Jurkat, Clone E6-1 (cell line): ENCODE measurements around the gene FYB1.

ENCODE experiments used
- DNase-seq: peaks from one replicate; pipeline ENCODE4 v3.0.0-alpha.2; 2011; ENCODE audit warnings: low read depth, low spot score
- H3K4me3 ChIP-seq: 2 replicates; pipeline ENCODE4 v1.5.1; 2011; ENCODE audit warnings: mild to moderate bottlenecking, low read length, control low read depth, moderate library complexity

Gene FYB1

DNA sequence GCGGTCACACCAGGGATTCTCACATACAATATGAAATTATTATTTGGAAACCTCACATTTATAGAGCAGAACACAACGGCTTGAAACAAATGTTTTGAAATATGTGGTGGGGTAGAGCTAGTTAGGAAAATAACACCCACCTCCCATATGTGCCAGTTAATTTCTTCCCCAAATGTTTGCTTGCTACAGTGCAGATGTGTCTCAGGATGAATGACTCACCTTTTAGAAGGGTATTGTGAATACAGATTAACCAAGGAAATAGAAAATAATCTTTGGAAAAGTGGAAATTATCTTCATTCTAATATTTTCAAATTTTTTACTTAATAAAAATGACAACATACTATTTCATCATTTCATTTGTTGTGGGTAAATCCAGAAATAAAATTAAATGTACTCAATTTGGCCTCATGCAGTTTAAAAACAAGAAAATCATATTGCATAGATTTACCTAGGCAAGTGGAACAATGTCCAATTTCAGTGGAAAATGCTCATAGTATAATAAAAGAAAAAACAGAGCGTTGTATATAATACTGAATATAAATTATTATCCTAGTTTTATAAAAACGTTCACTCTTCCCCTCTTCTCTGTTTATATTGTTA is 105.9 kb downstream of the FYB1 start:
- no peak overlapping the region for H3K4me3 ChIP-seq
- DNase-seq: no peak

DNA sequence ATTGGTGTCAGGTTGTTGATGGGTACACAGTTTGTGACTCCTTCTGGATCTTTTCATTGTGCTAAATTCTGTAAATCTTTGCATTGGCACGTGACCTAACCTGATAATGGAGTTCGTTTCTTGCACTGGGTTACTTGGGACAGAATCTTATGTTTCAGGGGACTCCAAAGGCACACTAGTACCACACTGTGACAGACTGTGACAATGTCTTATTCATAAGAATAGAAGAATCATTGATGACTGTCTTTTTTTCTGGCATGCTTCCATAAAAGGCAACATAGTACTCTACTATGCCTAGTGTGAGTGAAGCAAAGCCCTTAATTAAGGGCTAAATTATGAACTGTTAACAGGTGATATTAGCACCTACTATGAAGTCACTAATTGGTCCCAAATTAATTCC is 109.8 kb downstream of the FYB1 start:
- H3K4me3 ChIP-seq: no peak overlapping the region
- DNase-seq: no peak

GRCh38 chr5:39108987-39109386 is 110.4 kb downstream of the FYB1 start:
- no peak overlapping the region for H3K4me3 ChIP-seq
- DNase-seq: no peak

DNA sequence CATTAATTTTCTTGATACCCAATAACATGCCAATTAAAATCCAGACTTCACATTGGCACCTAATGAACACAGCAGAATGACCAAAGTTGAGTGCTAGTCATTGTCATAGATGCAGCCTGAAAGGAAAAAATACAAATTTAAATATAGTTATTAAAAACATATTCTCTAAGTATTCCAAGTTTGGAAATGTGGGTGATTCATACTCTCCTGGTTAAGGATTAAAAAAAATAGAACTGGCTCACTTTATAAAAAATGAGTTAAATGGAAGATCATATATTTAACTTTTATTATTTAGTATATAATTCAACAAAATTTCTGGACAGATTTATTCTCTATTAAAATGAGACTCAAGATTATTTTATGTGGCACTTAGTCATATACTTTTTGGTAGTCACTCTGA is 112.0 kb downstream of the FYB1 start:
- no peak for DNase-seq

GRCh38 chr5:39106322-39106721 is 113.0 kb downstream of the FYB1 start:
- no peak for DNase-seq

More for the DNA sequence above, 112.0 kb downstream of the FYB1 start:
- H3K4me3 ChIP-seq: no peak overlapping the region

GRCh38 chr5:39104221-39104620 is 115.1 kb downstream of the FYB1 start:
- DNase-seq: no peak
- H3K4me3 ChIP-seq: no peak overlapping the region

More at GRCh38 chr5:39106322-39106721, 113.0 kb downstream of the FYB1 start:
- no peak overlapping the region for H3K4me3 ChIP-seq

DNA sequence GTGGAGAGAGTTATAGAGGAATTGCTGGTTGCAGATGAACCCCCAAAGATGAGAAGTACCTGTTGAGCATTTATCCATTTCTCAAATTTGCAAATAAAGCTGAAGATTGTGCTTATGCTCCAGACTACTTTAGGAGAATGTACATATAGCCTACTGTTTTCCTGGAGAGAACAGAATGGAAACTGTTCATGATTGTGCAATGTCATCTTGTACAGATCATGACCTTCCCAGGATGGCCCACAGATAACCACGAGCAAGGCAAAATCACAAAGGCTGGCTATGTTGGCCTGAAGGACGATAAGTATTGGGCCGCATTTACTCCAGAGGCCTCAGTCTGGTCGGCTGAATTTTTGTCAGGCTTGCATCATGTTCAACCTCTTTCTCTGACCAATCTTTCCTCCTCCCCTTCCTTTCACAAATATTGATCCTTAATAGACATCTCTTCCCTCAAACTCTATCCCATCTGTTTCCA is 116.6 kb downstream of the FYB1 start:
- H3K4me3 ChIP-seq: no peak overlapping the region
- no peak for DNase-seq

DNA sequence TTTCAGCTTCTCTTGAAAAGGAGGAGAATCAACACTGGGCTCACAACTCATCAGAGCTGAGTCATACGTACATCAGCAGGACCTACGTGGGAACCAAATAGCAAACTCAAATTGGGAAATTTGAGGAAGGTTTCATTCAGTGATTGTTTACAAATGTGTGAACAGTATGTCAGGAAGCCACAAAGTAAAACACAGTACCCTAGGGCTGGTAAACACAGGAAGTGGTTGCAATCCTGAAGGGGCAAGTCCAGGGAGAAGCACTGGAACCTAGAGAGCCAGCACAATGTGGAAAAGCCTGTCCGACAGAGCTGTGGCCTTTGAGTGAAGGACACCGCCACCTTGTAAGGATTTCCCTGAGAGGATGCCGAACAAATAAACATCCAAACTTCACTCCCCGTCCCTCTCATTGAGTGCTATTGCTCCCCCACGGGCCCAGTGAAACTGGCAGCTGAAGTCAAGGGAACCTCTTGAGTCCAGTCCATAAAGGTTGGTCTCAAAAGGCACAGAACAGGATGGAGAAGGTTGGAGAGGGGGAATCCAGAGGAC is 118.4 kb downstream of the FYB1 start:
- no peak for DNase-seq
- no peak overlapping the region for H3K4me3 ChIP-seq

- no peak for DNase-seq
- H3K4me3 ChIP-seq: no peak overlapping the region
These were observed 119.0 kb downstream of the FYB1 start for GRCh38 chr5:39100301-39100850.

GRCh38 chr5:39099831-39100230 is 119.5 kb downstream of the FYB1 start:
- no peak for DNase-seq
- H3K4me3 ChIP-seq: no peak overlapping the region

GRCh38 chr5:39093352-39093751 is 126.0 kb downstream of the FYB1 start:
- H3K4me3 ChIP-seq: no peak overlapping the region
- no peak for DNase-seq

- H3K4me3 ChIP-seq: no peak overlapping the region
- DNase-seq: no peak
These were observed 126.6 kb downstream of the FYB1 start for GRCh38 chr5:39092581-39093351.

- H3K4me3 ChIP-seq: no peak overlapping the region
- DNase-seq: no peak
These were observed 127.3 kb downstream of the FYB1 start for GRCh38 chr5:39091940-39092580.

GRCh38 chr5:39083968-39084367 is 135.4 kb downstream of the FYB1 start:
- no peak for DNase-seq

GRCh38 chr5:39082995-39083394 is 136.4 kb downstream of the FYB1 start:
- no peak overlapping the region for H3K4me3 ChIP-seq

More at GRCh38 chr5:39083968-39084367, 135.4 kb downstream of the FYB1 start:
- H3K4me3 ChIP-seq: no peak overlapping the region

GRCh38 chr5:39080597-39081204 is 138.7 kb downstream of the FYB1 start:
- no peak overlapping the region for H3K4me3 ChIP-seq
- peak; percentile 22 for DNase-seq

More at GRCh38 chr5:39082995-39083394, 136.4 kb downstream of the FYB1 start:
- DNase-seq: no peak

DNA sequence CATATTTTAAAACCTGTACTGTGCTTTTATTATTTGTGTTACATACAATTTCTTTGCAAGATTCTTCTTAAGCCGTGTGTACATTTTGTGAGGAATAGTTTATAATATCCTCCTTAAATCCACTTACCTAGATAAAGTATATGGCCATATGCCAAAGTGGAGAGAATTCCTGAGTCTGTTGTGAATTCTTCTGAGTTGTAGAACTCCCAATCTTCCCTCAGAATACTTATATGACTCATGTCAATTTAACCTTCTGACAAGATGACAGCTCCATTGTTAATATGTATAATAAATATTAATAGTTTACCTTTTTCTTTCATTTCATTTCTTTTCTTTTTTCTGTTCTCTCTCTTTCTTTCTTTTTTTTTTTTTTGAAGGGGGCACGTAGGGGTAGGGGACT is 139.2 kb downstream of the FYB1 start:
- no peak overlapping the region for H3K4me3 ChIP-seq
- DNase-seq: no peak

DNA sequence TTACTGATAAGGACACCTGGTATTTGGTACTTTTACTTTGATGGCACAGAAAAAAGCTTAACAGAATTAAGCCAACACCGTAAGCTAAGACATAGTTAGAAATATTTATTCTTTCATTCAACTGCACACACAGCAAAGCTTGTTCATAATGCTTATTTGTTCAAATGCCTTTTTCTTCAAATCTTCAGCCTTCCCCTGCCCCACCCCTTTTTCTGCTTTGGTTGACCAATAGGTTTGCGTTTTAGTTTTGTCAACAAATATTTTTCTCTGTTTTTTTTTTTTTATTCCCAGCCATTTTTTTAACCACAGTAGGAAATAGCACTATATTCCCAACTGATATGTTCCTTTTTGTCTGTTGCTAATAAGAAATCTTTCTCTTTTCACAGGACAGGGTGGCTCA is 140.2 kb downstream of the FYB1 start:
- no peak overlapping the region for H3K4me3 ChIP-seq
- DNase-seq: no peak
